Fibroblast of peridontal ligament (primary cell): ENCODE results near the gene GPR132.
"Not testable (repeated sequence)": the region's sequence is repeated elsewhere in the genome, so short reads cannot be mapped to it uniquely, and the experiment has no call there.

Source experiments
- DNase-seq: peaks from one replicate; pipeline ENCODE4 v3.0.0-alpha.2; 2010; ENCODE audit errors: extremely low read depth

Gene GPR132

DNA sequence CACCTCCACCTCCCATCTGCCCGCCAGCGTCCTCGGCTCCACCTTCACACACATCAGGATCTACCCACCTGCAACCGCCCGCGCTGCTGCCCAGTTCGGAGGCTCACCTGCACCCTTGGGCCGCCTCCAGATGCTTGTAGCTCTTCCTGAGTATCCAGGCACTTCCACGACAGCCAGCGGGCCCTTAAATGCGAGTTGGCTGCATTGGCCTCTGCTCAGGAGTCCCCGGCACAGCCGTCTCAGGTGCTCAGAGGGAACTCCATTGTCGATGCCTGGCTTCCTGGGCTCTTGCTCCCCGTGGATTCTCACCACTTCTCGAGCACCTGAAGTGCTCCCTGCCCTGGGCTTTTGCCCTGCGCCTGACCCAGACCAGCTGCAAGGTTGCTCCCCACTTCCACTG lies 22.4 kb downstream of the GPR132 start:
- no peak for DNase-seq

GRCh38 chr14:105041841-105042765 lies 23.1 kb downstream of the GPR132 start:
- no peak for DNase-seq

GRCh38 chr14:105039458-105040205 lies 25.6 kb downstream of the GPR132 start:
- no peak for DNase-seq

DNA sequence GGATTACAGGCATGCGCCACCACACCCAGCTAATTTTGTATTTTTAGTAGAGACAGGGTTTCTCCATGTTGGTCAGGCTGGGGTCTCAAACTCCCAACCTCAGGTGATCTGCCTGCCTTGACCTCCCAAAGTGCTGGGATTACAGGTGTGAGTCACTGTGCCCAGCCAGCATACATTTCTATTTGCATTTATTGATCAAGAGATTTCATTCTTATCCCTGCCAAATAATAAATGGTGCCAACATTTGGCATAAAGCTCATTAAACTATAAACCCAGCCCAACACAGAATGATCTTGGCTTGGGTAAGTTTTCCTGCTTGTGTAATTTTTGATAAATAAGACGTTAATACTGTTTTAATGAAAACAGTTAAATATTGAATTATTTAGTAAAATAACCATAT lies 29.6 kb downstream of the GPR132 start:
- not testable (repeated sequence) for DNase-seq

DNA sequence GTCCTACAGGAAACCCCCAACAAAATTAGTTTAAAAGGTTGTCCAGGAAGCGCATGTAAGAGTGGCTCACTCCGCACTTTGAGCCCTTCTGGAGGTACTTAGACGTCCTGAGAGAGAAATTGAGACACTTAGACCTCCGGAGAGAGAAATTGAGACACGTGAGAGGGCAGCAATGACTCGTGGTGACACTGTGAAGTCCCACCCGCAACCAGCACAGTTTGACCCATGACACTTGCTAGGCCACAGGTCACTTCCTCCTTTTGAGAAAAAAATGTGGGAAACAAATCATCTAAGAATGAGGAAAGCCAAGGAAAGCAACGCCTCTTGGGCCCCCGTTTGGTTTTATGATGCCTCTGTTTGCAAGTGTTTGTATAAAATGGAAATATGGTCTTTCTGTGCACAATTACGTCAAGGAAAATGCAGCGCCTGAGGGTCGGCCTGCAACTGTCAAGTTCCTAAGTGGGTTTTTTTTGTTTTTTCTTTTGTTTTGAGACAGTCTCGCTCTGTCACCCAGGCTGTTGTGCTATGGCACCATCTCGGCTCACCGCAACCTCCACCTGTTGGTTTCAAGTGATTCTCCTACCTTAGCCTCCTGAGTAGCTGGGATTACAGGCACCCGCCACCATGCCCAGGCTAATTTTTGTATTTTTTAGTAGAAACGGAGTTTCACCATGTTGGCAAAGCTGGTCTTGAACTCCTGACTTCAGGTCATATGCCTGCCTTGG lies 30.8 kb downstream of the GPR132 start:
- no peak for DNase-seq

DNA sequence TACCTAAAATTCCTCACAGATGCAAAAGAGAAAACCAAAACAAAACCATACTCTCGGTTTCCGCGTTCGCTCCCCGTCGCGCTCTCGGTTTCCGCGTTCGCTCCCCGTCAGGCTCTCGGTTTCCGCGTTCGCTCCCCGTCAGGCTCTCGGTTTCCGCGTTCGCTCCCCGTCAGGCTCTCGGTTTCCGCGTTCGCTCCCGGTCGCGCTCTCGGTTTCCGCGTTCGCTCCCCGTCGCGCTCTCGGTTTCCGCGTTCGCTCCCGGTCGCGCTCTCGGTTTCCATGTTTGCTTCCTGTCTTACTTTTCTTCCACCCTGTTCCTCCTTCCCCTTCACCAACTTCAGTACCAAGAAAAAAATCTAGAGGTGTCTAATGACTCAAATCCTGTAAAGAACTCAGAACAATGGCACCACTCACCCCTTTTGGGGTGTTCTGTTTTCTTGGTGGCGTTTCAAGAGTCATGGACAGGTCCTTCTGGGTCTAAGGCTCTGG lies 31.8 kb downstream of the GPR132 start:
- not testable (repeated sequence) for DNase-seq

GRCh38 chr14:105032451-105032901 lies 32.8 kb downstream of the GPR132 start:
- not testable (repeated sequence) for DNase-seq

DNA sequence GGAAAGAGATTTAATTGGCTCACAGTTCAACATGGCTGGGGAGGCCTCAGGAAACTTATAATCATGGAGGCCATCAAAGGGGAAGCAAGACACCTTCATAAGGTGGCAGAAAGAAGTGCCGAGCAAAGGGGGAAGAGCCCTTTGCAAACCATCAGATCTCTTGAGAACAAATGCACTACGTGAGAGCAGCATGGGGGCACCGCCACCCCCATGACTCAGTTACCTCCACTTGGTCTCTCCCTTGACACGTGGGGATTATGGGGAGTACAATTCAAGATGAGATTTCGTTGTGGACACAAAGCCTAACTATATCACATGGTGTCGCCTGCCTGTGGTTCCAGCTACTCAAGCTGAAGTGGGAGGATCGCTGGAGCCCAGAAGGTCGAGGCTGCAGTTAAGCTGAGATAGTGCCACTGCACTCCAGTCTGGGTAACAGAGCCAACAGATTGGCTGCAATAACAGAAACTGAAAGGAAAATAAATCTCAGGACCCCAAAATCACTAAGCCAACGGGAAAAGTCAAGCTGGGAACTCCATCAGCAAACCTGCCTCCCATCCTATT lies 34.3 kb downstream of the GPR132 start:
- no peak for DNase-seq

GRCh38 chr14:105030194-105030593 lies 35.0 kb downstream of the GPR132 start:
- DNase-seq = no peak

DNA sequence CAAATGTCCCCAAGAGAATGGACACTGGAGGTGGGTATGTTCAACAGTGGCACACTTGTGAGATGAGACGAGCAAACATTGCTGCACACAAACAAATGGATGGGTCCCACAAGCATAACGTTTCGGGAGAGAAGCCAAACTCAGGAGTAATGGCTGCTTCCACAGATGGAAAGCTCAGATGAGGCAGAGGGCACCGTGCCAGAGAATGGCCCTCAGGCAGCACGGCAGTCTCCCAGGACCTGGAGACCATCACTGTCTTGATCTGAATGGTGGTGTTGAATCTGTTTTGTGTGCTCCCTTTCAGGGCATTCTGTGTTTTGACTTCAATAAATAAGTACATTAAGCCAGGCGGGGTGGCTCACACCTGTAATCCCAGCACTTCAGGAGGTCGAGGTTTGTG lies 35.8 kb downstream of the GPR132 start:
- DNase-seq = no peak

DNA sequence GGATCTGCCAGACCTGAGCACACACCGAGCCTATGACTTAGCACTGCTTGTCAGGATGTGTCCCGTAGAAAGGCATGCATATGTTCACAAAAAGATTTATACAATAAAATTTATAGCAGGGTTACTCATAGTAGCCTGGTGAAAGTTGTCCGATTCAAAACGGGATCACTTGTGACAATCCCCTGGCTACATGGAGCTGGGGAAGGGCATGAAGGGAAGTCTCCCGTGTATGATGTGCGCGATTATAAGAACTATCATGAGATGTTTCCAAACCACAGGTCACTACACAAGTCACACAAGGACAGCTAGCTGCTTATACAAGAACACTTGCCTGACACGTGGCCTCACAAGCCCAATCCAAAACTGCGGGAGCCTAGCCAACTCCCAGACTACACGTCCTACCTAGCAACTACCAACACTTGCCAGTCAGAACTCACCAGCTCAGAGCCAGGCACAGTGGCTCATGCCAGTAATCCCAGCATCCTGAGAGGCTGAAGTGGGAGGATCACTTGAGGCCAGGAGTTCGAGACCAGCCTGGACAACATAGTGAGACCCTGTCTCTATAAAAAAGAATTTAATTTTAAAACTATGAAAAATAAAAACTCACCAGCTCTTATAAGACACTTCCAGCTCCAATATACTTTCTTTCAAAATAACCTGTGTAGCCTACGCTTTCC lies 36.8 kb downstream of the GPR132 start:
- DNase-seq = no peak

GRCh38 chr14:105027718-105028117 lies 37.5 kb downstream of the GPR132 start:
- DNase-seq = not testable (repeated sequence)

DNA sequence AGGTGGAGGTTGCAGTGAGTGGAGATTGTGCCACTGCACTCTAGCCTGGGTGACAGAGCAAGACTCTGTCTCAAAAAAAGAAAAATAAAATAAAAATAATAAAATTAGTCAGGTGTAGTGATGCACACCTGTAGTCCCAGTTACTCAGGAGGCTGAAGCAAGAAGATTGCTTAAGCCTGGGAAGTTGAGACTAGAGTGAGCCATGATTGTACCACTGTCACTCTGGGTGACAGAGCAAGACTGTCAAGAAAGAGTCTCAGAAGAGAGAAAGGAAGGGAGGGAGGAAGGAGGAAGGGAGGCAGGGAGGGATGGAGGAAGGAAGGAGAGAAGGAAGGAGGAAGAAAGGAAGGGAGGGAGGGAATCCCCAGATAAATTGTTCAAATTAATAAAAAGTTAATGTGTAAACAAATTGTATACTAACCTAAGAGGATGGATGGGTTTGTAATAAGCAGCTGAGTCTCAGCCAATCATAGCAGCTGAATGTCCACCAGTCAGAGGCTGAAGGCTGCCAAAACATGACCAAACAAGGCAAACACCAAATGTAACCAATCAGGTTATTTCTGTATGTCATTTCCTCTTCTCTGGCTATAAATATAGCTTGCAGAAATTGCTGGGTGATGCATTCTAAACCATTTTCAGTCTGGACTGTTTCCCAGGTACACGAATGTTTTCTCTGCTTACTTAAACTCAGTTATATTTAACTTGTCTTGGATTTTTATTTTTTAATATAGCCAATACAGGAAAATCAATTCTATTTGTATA lies 38.2 kb downstream of the GPR132 start:
- DNase-seq = peak; percentile 74

DNA sequence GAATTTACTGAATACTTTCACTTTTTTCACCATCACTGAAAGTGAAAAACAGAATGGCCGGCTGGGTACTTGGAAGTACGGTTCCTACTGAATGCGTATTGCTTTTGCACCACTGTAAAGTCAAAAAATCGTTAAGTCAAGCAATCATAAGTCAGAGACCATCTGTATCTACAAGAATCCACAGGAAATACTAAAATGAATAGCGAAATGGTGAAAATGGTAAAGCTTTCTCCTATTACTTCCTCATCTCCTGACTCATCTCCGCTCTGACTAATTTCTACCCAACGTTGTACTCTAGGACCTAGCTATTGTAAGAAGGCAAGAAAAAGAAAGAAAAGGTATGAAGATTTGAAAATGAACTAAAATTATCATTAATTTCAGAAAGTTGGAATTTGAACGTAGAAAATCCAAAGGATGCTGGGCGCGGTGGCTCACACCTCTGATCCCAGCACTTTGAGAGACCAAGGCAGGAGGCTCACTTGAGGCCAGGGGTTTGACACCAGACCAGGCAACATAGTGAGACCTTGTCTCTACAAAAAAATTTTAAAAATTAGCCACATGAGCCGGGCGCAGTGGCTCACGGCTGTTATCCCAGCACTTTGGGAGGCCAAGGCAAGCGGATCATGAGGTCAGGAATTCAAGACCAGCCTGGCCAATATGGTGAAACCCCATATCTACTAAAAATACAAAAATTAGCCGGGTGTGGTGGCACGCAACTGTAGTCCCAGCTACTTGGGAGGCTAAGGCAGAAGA lies 39.0 kb downstream of the GPR132 start:
- peak; percentile 38 for DNase-seq

DNA sequence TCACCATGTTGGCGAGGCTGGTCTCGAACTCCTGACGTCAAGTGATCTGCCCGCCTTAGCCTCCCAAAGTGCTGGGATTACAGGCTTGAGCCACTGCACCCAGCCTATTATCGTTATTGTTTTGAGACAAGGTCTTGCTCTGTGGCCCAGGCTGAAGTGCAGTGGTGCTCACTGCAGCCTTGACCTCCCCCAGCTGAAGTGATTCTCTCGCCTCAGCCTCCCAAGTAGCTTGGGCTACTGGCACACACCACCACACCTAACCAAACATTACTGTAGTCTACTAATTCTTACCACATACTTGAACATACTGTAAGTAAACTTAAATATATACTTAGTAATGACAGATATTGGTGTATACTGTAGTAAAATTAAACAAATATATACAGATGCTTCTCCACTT lies 39.8 kb downstream of the GPR132 start:
- no peak for DNase-seq

- peak; percentile 58 for DNase-seq
Measured at GRCh38 chr14:105023791-105024480, 41.3 kb downstream of the GPR132 start.

DNA sequence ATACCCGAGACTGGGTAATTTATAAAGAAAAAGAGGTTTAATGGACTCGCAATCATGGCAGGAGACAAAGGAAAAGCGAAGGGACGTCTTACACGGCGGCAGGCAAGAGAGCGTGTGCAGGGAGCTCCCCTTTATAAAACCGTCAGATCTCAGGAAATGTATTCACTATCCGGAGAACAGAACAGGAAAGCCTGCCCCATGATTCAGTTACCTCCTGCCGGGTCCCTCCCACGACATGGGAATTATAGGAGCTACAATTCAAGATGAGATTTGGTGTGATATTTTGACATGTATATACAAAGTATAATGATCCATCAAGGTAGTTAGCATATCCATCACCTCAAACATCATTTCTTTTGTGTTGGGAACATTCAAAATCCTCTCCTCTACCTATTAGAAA lies 42.1 kb downstream of the GPR132 start:
- DNase-seq = no peak

GRCh38 chr14:105022276-105022670 lies 43.0 kb downstream of the GPR132 start:
- no peak for DNase-seq
